Activated naive CD8-positive, alpha-beta T cell treated with anti-CD3 and anti-CD28 coated beads for 36 hours (primary cell): ENCODE measurements around the gene OR52H1. TPM values are rescaled to one million over a fixed set of nuclear protein-coding genes. Genes with fewer than 3 reads are reported as not detected.

Experiments
- DNase-seq: peaks from one replicate; pipeline ENCODE4 v3.0.0; 2021
- H3K27ac Mint-ChIP-seq: one replicate; pipeline ENCODE4 v1.8.0; 2022; ENCODE audit warnings: mild to moderate bottlenecking, moderate library complexity, mixed read lengths
- H3K27me3 Mint-ChIP-seq: one replicate; pipeline ENCODE4 v1.8.0; 2022; ENCODE audit warnings: mild to moderate bottlenecking, mixed read lengths
- H3K36me3 Mint-ChIP-seq: one replicate; pipeline ENCODE4 v1.8.0; 2021; ENCODE audit warnings: mild to moderate bottlenecking, mixed read lengths
- H3K4me1 Mint-ChIP-seq: one replicate; pipeline ENCODE4 v1.8.0; 2021; ENCODE audit warnings: mixed read lengths
- H3K4me3 Mint-ChIP-seq: one replicate; pipeline ENCODE4 v1.8.0; 2022; ENCODE audit warnings: mild to moderate bottlenecking, moderate library complexity, mixed read lengths
- H3K9me3 Mint-ChIP-seq: one replicate; pipeline ENCODE4 v1.8.0; 2022; ENCODE audit warnings: mixed read lengths
- total RNA-seq, 2 experiments: library from RNA; stranded (reverse); gene quantifications; one replicate each; pipeline ENCODE4 v1.2.3, GENCODE V29; 2021

Gene OR52H1
- total RNA-seq, 2 experiments from 2014 or later, result not detected

GRCh38 chr11:5556596-5557188 lies 8.4 kb upstream of the OR52H1 start:
- no peak for DNase-seq
- H3K27me3 Mint-ChIP-seq, result peaks cover 2% of the 10 kb centered on the region
- no peak overlapping the region for H3K4me3 Mint-ChIP-seq
- H3K9me3 Mint-ChIP-seq, result no peaks in the 10 kb centered on the region
- H3K36me3 Mint-ChIP-seq, result no peaks in the 10 kb centered on the region
- H3K4me1 Mint-ChIP-seq, result no peaks in the 10 kb centered on the region
- H3K27ac Mint-ChIP-seq, result no peak overlapping the region

GRCh38 chr11:5553343-5553742 lies 5.0 kb upstream of the OR52H1 start:
- no peak for DNase-seq
- Mint-ChIP-seq H3K36me3 (no peaks in the 10 kb centered on the region), H3K9me3 (no peaks in the 10 kb centered on the region), H3K4me1 (no peaks in the 10 kb centered on the region), H3K27ac (no peak overlapping the region), H3K4me3 (no peak overlapping the region), H3K27me3 (peaks cover 4% of the 10 kb centered on the region)

GRCh38 chr11:5550440-5551095 lies 2.2 kb upstream of the OR52H1 start:
- Mint-ChIP-seq H3K27me3 (peaks cover 4% of the 10 kb centered on the region), H3K27ac (no peak overlapping the region), H3K4me1 (no peaks in the 10 kb centered on the region), H3K9me3 (no peaks in the 10 kb centered on the region), H3K36me3 (no peaks in the 10 kb centered on the region), H3K4me3 (no peak overlapping the region)
- no peak for DNase-seq

DNA sequence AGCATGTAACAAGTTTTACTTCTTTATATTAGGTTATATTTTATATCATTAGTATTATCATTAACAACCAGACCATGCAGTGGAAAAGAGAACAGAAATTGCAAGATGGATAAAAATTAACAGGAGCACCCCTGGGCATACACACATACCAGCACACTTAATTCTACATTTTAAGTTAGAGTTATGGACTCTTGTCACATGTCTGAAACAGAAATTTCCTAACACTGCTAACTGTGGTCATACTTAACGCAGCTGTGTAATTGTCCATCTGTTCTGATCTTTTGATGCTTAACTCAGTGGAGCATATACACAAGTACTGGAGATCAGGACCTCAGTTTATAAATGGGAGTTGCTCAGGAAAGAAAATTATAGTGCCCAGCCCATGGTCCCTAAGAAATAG lies 358 bp downstream of the OR52H1 start:
- H3K36me3 Mint-ChIP-seq, result no peaks in the 10 kb centered on the region
- no peaks in the 10 kb centered on the region for H3K9me3 Mint-ChIP-seq
- H3K27me3 Mint-ChIP-seq, result peaks cover 4% of the 10 kb centered on the region
- no peak overlapping the region for H3K27ac Mint-ChIP-seq
- no peak overlapping the region for H3K4me3 Mint-ChIP-seq
- H3K4me1 Mint-ChIP-seq, result no peaks in the 10 kb centered on the region
- DNase-seq, result no peak

DNA sequence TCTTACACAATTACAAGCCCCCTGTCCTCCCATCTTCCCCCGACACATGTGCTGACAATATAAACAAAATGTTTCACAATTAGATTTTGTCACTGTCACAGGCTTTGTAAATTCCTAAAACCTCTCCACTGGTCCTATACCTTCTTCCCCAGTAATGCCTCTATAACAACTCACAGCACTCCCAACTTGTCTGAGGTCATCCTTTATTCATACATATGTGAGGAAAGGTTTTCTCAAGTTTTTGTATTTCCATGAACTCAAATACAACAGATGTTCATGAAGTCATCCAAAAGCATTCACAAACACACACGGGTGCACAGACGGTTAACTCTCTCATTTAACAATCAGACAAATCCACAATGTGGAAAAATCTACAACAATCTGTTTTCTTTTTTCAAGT lies 1.9 kb downstream of the OR52H1 start:
- H3K36me3 Mint-ChIP-seq, result no peaks in the 10 kb centered on the region
- H3K4me3 Mint-ChIP-seq, result no peak overlapping the region
- H3K4me1 Mint-ChIP-seq, result no peaks in the 10 kb centered on the region

GRCh38 chr11:5541427-5541826 lies 6.9 kb downstream of the OR52H1 start:
- Mint-ChIP-seq H3K4me3 (no peak overlapping the region), H3K27ac (no peak overlapping the region), H3K27me3 (peaks cover 4% of the 10 kb centered on the region), H3K36me3 (peaks cover 3% of the 10 kb centered on the region), H3K9me3 (peaks cover 5% of the 10 kb centered on the region), H3K4me1 (no peaks in the 10 kb centered on the region)
- no peak for DNase-seq

More for the DNA sequence above, 1.9 kb downstream of the OR52H1 start:
- no peaks in the 10 kb centered on the region for H3K9me3 Mint-ChIP-seq
- no peak for DNase-seq
- no peaks in the 10 kb centered on the region for H3K27me3 Mint-ChIP-seq
- no peak overlapping the region for H3K27ac Mint-ChIP-seq

GRCh38 chr11:5536482-5536881 lies 11.9 kb downstream of the OR52H1 start:
- no peak for DNase-seq
- H3K4me3 Mint-ChIP-seq, result no peak overlapping the region
- peaks cover 4% of the 10 kb centered on the region for H3K27me3 Mint-ChIP-seq
- H3K4me1 Mint-ChIP-seq, result no peaks in the 10 kb centered on the region
- peaks cover 5% of the 10 kb centered on the region for H3K9me3 Mint-ChIP-seq
- H3K36me3 Mint-ChIP-seq, result peaks cover 3% of the 10 kb centered on the region
- H3K27ac Mint-ChIP-seq, result no peak overlapping the region

- H3K4me1 Mint-ChIP-seq, result no peaks in the 10 kb centered on the region
- DNase-seq, result no peak
- no peak overlapping the region for H3K4me3 Mint-ChIP-seq
- H3K27me3 Mint-ChIP-seq, result peaks cover 4% of the 10 kb centered on the region
- peaks cover 3% of the 10 kb centered on the region for H3K36me3 Mint-ChIP-seq
- H3K9me3 Mint-ChIP-seq, result peaks cover 5% of the 10 kb centered on the region
- H3K27ac Mint-ChIP-seq, result no peak overlapping the region
Measured at GRCh38 chr11:5534046-5534445, 14.3 kb downstream of the OR52H1 start.

- Mint-ChIP-seq H3K9me3 (no peaks in the 10 kb centered on the region), H3K4me1 (no peaks in the 10 kb centered on the region), H3K27ac (no peak overlapping the region), H3K4me3 (no peak overlapping the region), H3K27me3 (no peaks in the 10 kb centered on the region), H3K36me3 (no peaks in the 10 kb centered on the region)
- no peak for DNase-seq
Measured at GRCh38 chr11:5531053-5531831, 17.1 kb downstream of the OR52H1 start.

- Mint-ChIP-seq H3K27ac (no peak overlapping the region), H3K4me1 (no peaks in the 10 kb centered on the region)
Measured at GRCh38 chr11:5528495-5528894, 19.8 kb downstream of the OR52H1 start.

DNA sequence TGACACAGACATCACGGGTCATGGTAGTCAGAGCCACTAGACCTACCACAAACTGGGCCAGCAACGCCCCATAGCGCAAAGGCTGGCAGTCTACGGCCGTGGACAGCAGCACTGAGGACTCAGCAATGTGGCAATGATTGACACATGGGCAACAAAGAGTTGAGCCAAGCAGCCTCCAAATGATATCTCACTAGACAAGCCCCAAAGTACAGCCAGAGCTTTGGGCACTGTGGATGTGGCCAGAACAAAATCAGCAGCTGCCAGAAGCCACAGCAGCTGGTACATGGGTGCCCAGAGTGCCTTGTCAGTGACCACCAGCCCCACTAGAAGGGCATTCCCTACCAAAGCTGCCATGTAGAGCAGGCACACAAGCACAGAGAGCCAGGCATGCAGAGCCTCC lies 20.6 kb downstream of the OR52H1 start:
- no peaks in the 10 kb centered on the region for H3K27me3 Mint-ChIP-seq
- H3K27ac Mint-ChIP-seq, result no peak overlapping the region
- H3K4me3 Mint-ChIP-seq, result no peak overlapping the region
- no peaks in the 10 kb centered on the region for H3K9me3 Mint-ChIP-seq
- H3K4me1 Mint-ChIP-seq, result no peaks in the 10 kb centered on the region
- H3K36me3 Mint-ChIP-seq, result no peaks in the 10 kb centered on the region
- DNase-seq, result no peak

More at GRCh38 chr11:5528495-5528894, 19.8 kb downstream of the OR52H1 start:
- H3K36me3 Mint-ChIP-seq, result no peaks in the 10 kb centered on the region
- no peaks in the 10 kb centered on the region for H3K9me3 Mint-ChIP-seq
- DNase-seq, result no peak
- H3K27me3 Mint-ChIP-seq, result no peaks in the 10 kb centered on the region
- no peak overlapping the region for H3K4me3 Mint-ChIP-seq

GRCh38 chr11:5524756-5525155 lies 23.6 kb downstream of the OR52H1 start:
- H3K9me3 Mint-ChIP-seq, result no peaks in the 10 kb centered on the region
- H3K4me3 Mint-ChIP-seq, result no peak overlapping the region
- no peak for DNase-seq
- H3K27ac Mint-ChIP-seq, result no peak overlapping the region
- H3K4me1 Mint-ChIP-seq, result no peaks in the 10 kb centered on the region
- no peaks in the 10 kb centered on the region for H3K36me3 Mint-ChIP-seq
- no peaks in the 10 kb centered on the region for H3K27me3 Mint-ChIP-seq

DNA sequence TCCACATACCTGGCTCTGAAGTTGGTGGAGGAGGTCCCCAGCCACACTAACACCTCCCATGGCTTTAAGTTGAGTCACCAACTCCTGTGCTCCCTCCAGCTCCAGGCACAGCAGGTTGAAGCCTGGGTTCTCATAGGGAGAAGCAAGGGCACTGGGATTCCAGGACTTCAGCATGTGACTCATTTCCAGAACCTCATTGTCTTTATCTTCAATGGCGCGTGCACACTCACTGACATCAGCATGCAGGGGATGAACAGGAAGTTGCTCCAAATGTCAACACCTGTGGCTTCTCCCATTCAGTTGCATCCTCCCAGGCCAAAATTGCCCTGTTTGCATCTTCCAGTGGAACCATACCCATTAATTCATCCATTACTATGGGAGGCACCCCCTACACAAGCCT lies 26.0 kb downstream of the OR52H1 start:
- H3K36me3 Mint-ChIP-seq, result no peaks in the 10 kb centered on the region
- no peak overlapping the region for H3K27ac Mint-ChIP-seq
- H3K9me3 Mint-ChIP-seq, result no peaks in the 10 kb centered on the region
- H3K4me1 Mint-ChIP-seq, result no peaks in the 10 kb centered on the region
- DNase-seq, result no peak
- H3K27me3 Mint-ChIP-seq, result no peaks in the 10 kb centered on the region
- H3K4me3 Mint-ChIP-seq, result no peak overlapping the region

GRCh38 chr11:5521540-5521939 lies 26.8 kb downstream of the OR52H1 start:
- H3K4me3 Mint-ChIP-seq, result no peak overlapping the region

GRCh38 chr11:5516599-5516998 lies 31.7 kb downstream of the OR52H1 start, which contains the start of gene UBQLNL:
Gene UBQLNL (minus strand): TSS chr11:5516699. CDS start chr11:5516441, 258 bp downstream.
- no peak within 1 kb of the TSS for H3K27ac Mint-ChIP-seq
- no peaks in the 10 kb centered on the region for H3K9me3 Mint-ChIP-seq
- no peaks in the 10 kb centered on the region for H3K27me3 Mint-ChIP-seq
- H3K4me3 Mint-ChIP-seq, result no peak within 1 kb of the TSS
- H3K4me1 Mint-ChIP-seq, result no peaks in the 10 kb centered on the region
- no peak for DNase-seq
- no peaks in the 10 kb centered on the region for H3K36me3 Mint-ChIP-seq

More at GRCh38 chr11:5521540-5521939, 26.8 kb downstream of the OR52H1 start:
- Mint-ChIP-seq H3K9me3 (no peaks in the 10 kb centered on the region), H3K36me3 (no peaks in the 10 kb centered on the region), H3K27me3 (no peaks in the 10 kb centered on the region), H3K4me1 (no peaks in the 10 kb centered on the region), H3K27ac (no peak overlapping the region)
- no peak for DNase-seq
